IMR-90 (cell line): ENCODE data around the gene ATP6AP1. TPM values are rescaled to one million over a fixed set of nuclear protein-coding genes. Genes with fewer than 3 reads are reported as not detected.

Experiments used
- ATAC-seq: fragments of 200-7000 bp; cut with Tn5 transposase; 2 replicates; pipeline ENCODE4 v1.9.1; 2020; ENCODE audit warnings: low read depth, mild to moderate bottlenecking, moderate library complexity
- BruUV-seq: library from RNA; stranded (reverse); fragments of 400-500 nt; replicated peaks from 2 replicates; lab custom pipeline; 2021; lab: Mats Ljungman, UMichigan
- CTCF ChIA-PET: fragments of 300-600 bp; formaldehyde crosslinking; extraction: SDS; loops from one replicate; lab custom pipeline; 2021; ENCODE audit warnings: antibody characterized with exemption; lab: Yijun Ruan, JAX
- POLR2A ChIA-PET: fragments of 300-600 bp; sonication (Branson Sonifier 250); formaldehyde crosslinking; loops from one replicate; lab custom pipeline; 2022; ENCODE audit warnings: antibody characterized with exemption; ENCODE audit not compliant: unreplicated experiment; lab: Charles Lee
- DNase-seq: peaks from one replicate; pipeline ENCODE4 v3.0.0; 2013
- H2AFZ ChIP-seq: replicated peaks from 2 replicates; pipeline ENCODE3; 2013; ENCODE audit warnings: low read length, mild to moderate bottlenecking; ENCODE audit not compliant: poor library complexity
- H2AK5ac ChIP-seq: 2 replicates; pipeline ENCODE4 v1.6.1; 2013; ENCODE audit warnings: low read depth, low read length, inconsistent platforms
- H2AK9ac ChIP-seq: replicated peaks from 2 replicates; pipeline ENCODE3; 2013; ENCODE audit warnings: mild to moderate bottlenecking, low read depth, low read length, moderate library complexity; ENCODE audit not compliant: poor library complexity
- H2BK120ac ChIP-seq: 2 replicates; pipeline ENCODE4 v1.6.1; 2013; ENCODE audit warnings: low read depth, low read length, inconsistent platforms
- H2BK15ac ChIP-seq: 3 replicates; pipeline ENCODE4 v1.6.1; 2013; ENCODE audit warnings: low read depth, low read length, inconsistent platforms
- H2BK20ac ChIP-seq: 2 replicates; pipeline ENCODE4 v1.6.1; 2013; ENCODE audit warnings: low read depth, mild to moderate bottlenecking, inconsistent platforms, low read length, moderate library complexity
- H2BK5ac ChIP-seq: 2 replicates; pipeline ENCODE4 v1.6.1; 2013; ENCODE audit warnings: mild to moderate bottlenecking, low read depth, low read length, inconsistent platforms; ENCODE audit not compliant: poor library complexity, severe bottlenecking
- H3K14ac ChIP-seq: replicated peaks from 2 replicates; pipeline ENCODE4 v1.6.1; 2013; ENCODE audit warnings: low read depth, low read length, inconsistent platforms
- H3K18ac ChIP-seq: 2 replicates; pipeline ENCODE4 v1.6.1; 2013; ENCODE audit warnings: low read depth, low read length, control low read depth
- H3K23ac ChIP-seq: 2 replicates; pipeline ENCODE4 v1.6.1; 2013; ENCODE audit warnings: low read depth, low read length, inconsistent platforms
- H3K27ac ChIP-seq: 2 replicates; pipeline ENCODE4 v1.5.1; 2013; ENCODE audit warnings: mild to moderate bottlenecking, control low read depth, low read length; ENCODE audit not compliant: insufficient read depth
- H3K27me3 ChIP-seq: 2 replicates; pipeline ENCODE4 v1.6.1; 2013; ENCODE audit warnings: low read length; ENCODE audit not compliant: control insufficient read depth, insufficient read depth
- H3K36me3 ChIP-seq: 2 replicates; pipeline ENCODE4 v1.6.1; 2013; ENCODE audit warnings: low read length, mixed read lengths; ENCODE audit not compliant: control insufficient read depth, insufficient read depth
- H3K4ac ChIP-seq: 2 replicates; pipeline ENCODE4 v1.6.1; 2013; ENCODE audit warnings: low read depth, low read length, inconsistent platforms
- H3K4me1 ChIP-seq: 2 replicates; pipeline ENCODE4 v1.6.1; 2013; ENCODE audit warnings: low read length, mixed read lengths; ENCODE audit not compliant: control insufficient read depth, insufficient read depth
- H3K4me2 ChIP-seq: 2 replicates; pipeline ENCODE4 v1.6.1; 2013; ENCODE audit warnings: low read depth, mild to moderate bottlenecking, control low read depth, low read length, moderate library complexity
- H3K4me3 ChIP-seq: 2 replicates; pipeline ENCODE4 v1.5.1; 2013; ENCODE audit warnings: low read depth, mild to moderate bottlenecking, control low read depth, low read length, moderate library complexity; ENCODE audit not compliant: insufficient read depth
- H3K56ac ChIP-seq: 2 replicates; pipeline ENCODE4 v1.6.1; 2013; ENCODE audit warnings: low read length, inconsistent platforms; ENCODE audit not compliant: insufficient read depth; ENCODE audit errors: extremely low read depth
- H3K79me1 ChIP-seq, 2 experiments: 2 replicates each; pipeline ENCODE4 v1.6.1; 2013; ENCODE audit warnings: low read length in 2 of 2, inconsistent platforms in 1 of 2, low read depth in 1 of 2
- H3K9ac ChIP-seq: 2 replicates; pipeline ENCODE4 v1.6.1; 2013; ENCODE audit warnings: low read depth, low read length, control low read depth
- H3K9me1 ChIP-seq: 2 replicates; pipeline ENCODE4 v1.6.1; 2013; ENCODE audit warnings: low read length, inconsistent platforms; ENCODE audit not compliant: insufficient read depth
- H3K9me3 ChIP-seq: 2 replicates; pipeline ENCODE4 v1.6.1; 2013; ENCODE audit warnings: low read length; ENCODE audit not compliant: control insufficient read depth, insufficient read depth
- H4K20me1 ChIP-seq: 2 replicates; pipeline ENCODE4 v1.6.1; 2013; ENCODE audit warnings: low read length, inconsistent platforms; ENCODE audit not compliant: insufficient read depth
- H4K5ac ChIP-seq: 2 replicates; pipeline ENCODE4 v1.6.1; 2013; ENCODE audit warnings: mild to moderate bottlenecking, low read depth, low read length, control low read depth
- H4K8ac ChIP-seq, 2 experiments: 2 replicates each; pipeline ENCODE4 v1.6.1; 2013; ENCODE audit warnings: low read depth in 2 of 2, low read length in 2 of 2, control low read depth in 1 of 2, inconsistent platforms in 1 of 2
- H4K91ac ChIP-seq: 2 replicates; pipeline ENCODE4 v1.6.1; 2013; ENCODE audit warnings: low read depth, low read length, inconsistent platforms; ENCODE audit not compliant: insufficient read depth
- BHLHE40 ChIP-seq: fragments of 150-350 bp; IDR thresholded peaks from 2 replicates; pipeline ENCODE4 v1.6.1; 2016; ENCODE audit warnings: mild to moderate bottlenecking, low read depth, low read length
- CEBPB ChIP-seq: IDR thresholded peaks from 2 replicates; pipeline ENCODE4 v1.6.1; 2012; ENCODE audit warnings: low read depth, low read length, improper control_type of control experiment
- MAFK ChIP-seq: IDR thresholded peaks from 2 replicates; pipeline ENCODE4 v1.6.1; 2012; ENCODE audit warnings: low read depth, low read length, improper control_type of control experiment
- POLR2A ChIP-seq: IDR thresholded peaks from 2 replicates; pipeline ENCODE4 v1.6.1; 2012; ENCODE audit warnings: mild to moderate bottlenecking, low read depth, low read length
- RAD21 ChIP-seq: IDR thresholded peaks from 2 replicates; pipeline ENCODE4 v1.6.1; 2012; ENCODE audit warnings: low read length, improper control_type of control experiment
- RFX5 ChIP-seq: IDR thresholded peaks from 2 replicates; pipeline ENCODE4 v1.8.0; 2012; ENCODE audit warnings: low read depth, mild to moderate bottlenecking, low read length, moderate library complexity
- SMC3 ChIP-seq: fragments of 150-350 bp; IDR thresholded peaks from 2 replicates; pipeline ENCODE4 v1.6.1; 2016; ENCODE audit warnings: low read depth, mild to moderate bottlenecking, antibody characterized with exemption, low read length, moderate library complexity
- WGBS, 2 experiments: methylation state at CpG; one replicate each; pipeline versions ENCODE4 v1.1.5 to v1.1.7; 2013; ENCODE audit warnings: missing lambda C conversion rate in 2 of 2; ENCODE audit not compliant: insufficient read length in 1 of 2; ENCODE audit errors: extremely low coverage in 2 of 2; 5-methylcytosine and 5-hydroxymethylcytosine counted together
- dilution Hi-C: fragments of 300-500 bp; cut with HindIII; formaldehyde crosslinking; loops from one replicate; pipeline ENCODE4 v1.14.3; 2018; ENCODE audit warnings: low sequenced_read_pairs; ENCODE audit not compliant: unreplicated experiment
- in situ Hi-C: fragments of 300-500 bp; cut with MboI; formaldehyde crosslinking; loops from 3 replicates; pipeline ENCODE4 v1.14.3; 2019; ENCODE audit warnings: low sequenced_read_pairs, inconsistent platforms, mixed read lengths
- intact Hi-C: fragments of 100-400 bp; cut with micrococcal nuclease; formaldehyde crosslinking; loops from 2 replicates; pipeline ENCODE4 v1.10.0; 2022
- polyA plus RNA-seq, 3 experiments: library from polyadenylated mRNA; depleted of rRNA; stranded (reverse); fragments of >200 nt; gene quantifications; 2 replicates each; pipeline ENCODE4 v1.2.3, GENCODE V29; 2012; ENCODE audit warnings: low replicate concordance in 1 of 3
- total RNA-seq: library from RNA; depleted of rRNA; stranded (reverse); fragments of >200 nt; gene quantifications from 2 replicates; pipeline ENCODE4 v1.2.3, GENCODE V29; 2012
- TF ChIP-seq, protein P1 (sequence below): fragments of 150-350 bp; IDR thresholded peaks from 2 replicates; pipeline ENCODE4 v1.6.1; 2016; ENCODE audit warnings: low read depth, mild to moderate bottlenecking, low read length, moderate library complexity, borderline replicate concordance

Gene ATP6AP1
- total and polyA plus RNA-seq, 2 of the 4 experiments (the other 2 are of a cell fraction), result 13.8 to 96.7 TPM

- no peak overlapping the region for H2BK120ac ChIP-seq
- H3K79me1 ChIP-seq, result peaks cover 0 to 27% of the 10 kb centered on the region in 2 experiments; a peak in 2 of 4 replicates
- peaks cover 8% of the 10 kb centered on the region; the same call in 1 of the 2 replicates for H3K4me1 ChIP-seq
- TF ChIP-seq POLR2A (no peak), RFX5 (no peak), SMC3 (no peak), CEBPB (no peak), BHLHE40 (no peak), RAD21 (no peak), MAFK (no peak)
- TF ChIP-seq, protein P1, sequence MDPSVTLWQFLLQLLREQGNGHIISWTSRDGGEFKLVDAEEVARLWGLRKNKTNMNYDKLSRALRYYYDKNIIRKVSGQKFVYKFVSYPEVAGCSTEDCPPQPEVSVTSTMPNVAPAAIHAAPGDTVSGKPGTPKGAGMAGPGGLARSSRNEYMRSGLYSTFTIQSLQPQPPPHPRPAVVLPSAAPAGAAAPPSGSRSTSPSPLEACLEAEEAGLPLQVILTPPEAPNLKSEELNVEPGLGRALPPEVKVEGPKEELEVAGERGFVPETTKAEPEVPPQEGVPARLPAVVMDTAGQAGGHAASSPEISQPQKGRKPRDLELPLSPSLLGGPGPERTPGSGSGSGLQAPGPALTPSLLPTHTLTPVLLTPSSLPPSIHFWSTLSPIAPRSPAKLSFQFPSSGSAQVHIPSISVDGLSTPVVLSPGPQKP, result no peak
- no peaks in the 10 kb centered on the region for H3K27me3 ChIP-seq
- H4K5ac ChIP-seq, result peak overlapping the region; percentile 68
- H2AFZ ChIP-seq, result peak overlapping the region; percentile 91
- peak overlapping the region; percentile 95 for H3K4me2 ChIP-seq
- peak; percentile 19; the same call in 1 of the 2 replicates for ATAC-seq
- dilution Hi-C loops (no loop called here), intact Hi-C loops (loop anchor here (1.0 kb wide), 1 partner anchor 36 kb away; the partner anchor contains the start of gene DNASE1L1), in situ Hi-C loops (no loop called here)
- POLR2A ChIA-PET, result no interaction called here
- no peak overlapping the region; the same call in 1 of the 2 replicates for H3K18ac ChIP-seq
- H3K14ac ChIP-seq, result peak overlapping the region; percentile 79; the same call in 1 of the 2 replicates
- peak overlapping the region; percentile 80 for H3K4ac ChIP-seq
- H2AK9ac ChIP-seq, result peak overlapping the region; percentile 95
- DNase-seq, result no peak
- H3K9me1 ChIP-seq, result no peaks in the 10 kb centered on the region
- no peaks in the 10 kb centered on the region; the same call in 1 of the 2 replicates for H3K9me3 ChIP-seq
- CTCF ChIA-PET, result no interaction called here
- peak overlapping the region; percentile 94 for H3K4me3 ChIP-seq
- 0 out of 2 replicates have a peak overlapping the region, but pooled peaks have one; percentile 82 for H3K23ac ChIP-seq
- no TSS peak for BruUV-seq
- peaks cover 54% of the 10 kb centered on the region for H3K36me3 ChIP-seq
- H4K20me1 ChIP-seq, result no peaks in the 10 kb centered on the region; the same call in none of the 2 replicates
- H2BK5ac ChIP-seq, result peak overlapping the region; percentile 63
- no peak overlapping the region for H2BK15ac ChIP-seq
- H2BK20ac ChIP-seq, result no peak overlapping the region
- H3K9ac ChIP-seq, result peak overlapping the region; percentile 91
- H4K91ac ChIP-seq, result peak overlapping the region; percentile 51; the same call in 1 of the 2 replicates
- peak overlapping the region; percentile 73 for H2AK5ac ChIP-seq
- no peak overlapping the region for H3K56ac ChIP-seq
- H3K27ac ChIP-seq, result peak overlapping the region; percentile 90
- no CpG with 5 or more reads among the region's 13 CpGs for WGBS, 2 experiments
- H4K8ac ChIP-seq, result 0 out of 4 replicates have a peak overlapping the region, but pooled peaks of 1 of the 2 experiments have one; percentile 40
Measured at GRCh38 chrX:154444755-154445246, 16.3 kb downstream of the ATP6AP1 start.
